Hematopoietic multipotent progenitor cell (in vitro differentiated cells): ENCODE data around the gene SNX33. TPM values are rescaled to one million over a fixed set of nuclear protein-coding genes. Genes with fewer than 3 reads are reported as not detected.
"Not testable (repeated sequence)": the region's sequence is repeated elsewhere in the genome, so short reads cannot be mapped to it uniquely, and the experiment has no call there.

Experiments used
- DNase-seq, 3 donors: peaks; one replicate each; pipeline ENCODE4 v3.0.0-alpha.2; 2011 to 2015; ENCODE audit warnings: low read depth in 2 of 3, low spot score in 2 of 3
- total RNA-seq: library from RNA; depleted of rRNA; stranded (reverse); fragments of >200 nt; gene quantifications from one replicate; pipeline ENCODE4 v1.2.3, GENCODE V29; 2012

Gene SNX33
- total RNA-seq, 1 donor = 10.5 TPM

DNA sequence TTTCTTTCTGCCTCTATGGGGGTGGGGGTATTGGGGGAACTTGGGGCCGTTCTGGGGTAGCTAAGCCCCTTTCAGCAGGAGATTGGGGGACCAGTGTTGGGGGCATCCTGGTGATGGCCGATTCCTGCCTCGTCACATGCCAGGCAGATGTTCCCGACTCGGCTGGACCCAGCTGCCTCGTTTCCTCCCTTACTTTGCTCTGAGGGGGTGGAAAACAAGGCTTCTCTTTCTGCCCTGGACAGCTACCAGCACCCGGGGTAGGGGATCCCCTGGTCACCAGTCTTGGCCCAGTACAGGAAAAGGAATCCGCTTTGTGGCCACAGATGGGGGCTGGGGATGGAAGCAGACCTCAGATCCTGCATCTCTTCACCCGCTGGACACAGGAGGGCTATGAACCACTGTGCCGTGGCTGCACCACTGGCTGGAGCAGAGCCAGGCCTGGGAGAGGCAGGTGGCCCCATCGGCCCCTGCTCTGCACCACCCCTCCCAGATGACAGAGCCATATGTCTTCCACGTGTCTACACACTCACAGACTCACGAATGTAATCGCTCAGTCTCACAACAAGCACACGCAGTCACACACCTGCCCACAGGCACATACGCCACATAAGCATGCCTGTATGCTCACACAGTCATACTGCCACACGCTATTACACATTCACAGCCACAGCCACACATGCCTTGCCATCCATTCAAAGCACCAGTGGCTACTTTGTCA lies 12.4 kb downstream of the SNX33 start:
- no peak for DNase-seq

DNA sequence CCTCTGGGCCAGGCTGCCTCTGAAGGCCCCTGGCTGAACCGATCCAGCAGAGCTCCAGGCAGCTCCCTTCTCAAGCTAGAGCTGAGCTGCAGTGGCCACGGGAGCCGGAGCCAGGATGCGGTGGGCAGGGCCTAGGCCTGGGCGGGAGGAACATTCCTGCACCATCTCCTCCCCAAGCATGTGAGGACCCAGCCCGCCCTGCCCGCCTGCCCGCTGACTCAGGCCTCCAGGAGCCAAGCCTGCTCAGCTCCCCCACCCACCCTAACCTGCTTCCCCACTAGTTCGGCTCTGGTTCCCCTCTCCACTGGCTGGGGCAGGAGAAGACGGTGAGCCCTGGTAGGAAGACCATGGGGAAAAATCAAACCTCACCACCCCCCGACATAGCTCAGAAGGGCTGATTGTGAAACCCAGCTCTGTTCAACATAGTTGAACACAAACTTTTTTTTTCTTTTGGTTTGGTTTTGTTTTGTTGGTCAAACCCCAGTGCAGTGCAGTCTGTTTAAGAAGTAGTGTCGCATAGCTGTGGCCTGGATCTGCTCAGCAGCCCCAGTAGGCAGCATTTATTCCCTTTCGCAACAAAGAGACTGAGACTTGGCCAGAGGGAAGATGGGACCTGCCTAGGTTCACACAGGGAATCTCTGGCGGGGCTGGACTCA lies 13.5 kb downstream of the SNX33 start:
- DNase-seq = no peak

DNA sequence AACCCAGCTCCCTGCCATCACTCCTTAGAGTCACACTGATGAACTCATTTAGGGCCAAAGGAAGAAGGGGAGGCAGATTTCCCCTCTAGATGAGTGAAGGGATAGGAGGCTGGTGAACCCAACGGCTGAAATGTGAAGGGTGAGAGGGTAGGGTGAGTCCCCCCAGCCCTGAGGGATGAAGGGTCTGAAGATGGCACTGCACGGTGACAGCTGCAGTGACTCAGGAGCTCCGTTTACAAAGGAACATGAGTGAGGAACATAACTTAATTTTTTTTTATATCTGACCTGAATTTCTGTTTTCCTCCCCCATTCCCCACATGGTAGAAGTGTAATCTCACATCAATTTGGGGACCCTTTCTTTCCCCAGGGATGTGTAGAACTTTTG lies 14.0 kb downstream of the SNX33 start:
- DNase-seq = no peak

DNA sequence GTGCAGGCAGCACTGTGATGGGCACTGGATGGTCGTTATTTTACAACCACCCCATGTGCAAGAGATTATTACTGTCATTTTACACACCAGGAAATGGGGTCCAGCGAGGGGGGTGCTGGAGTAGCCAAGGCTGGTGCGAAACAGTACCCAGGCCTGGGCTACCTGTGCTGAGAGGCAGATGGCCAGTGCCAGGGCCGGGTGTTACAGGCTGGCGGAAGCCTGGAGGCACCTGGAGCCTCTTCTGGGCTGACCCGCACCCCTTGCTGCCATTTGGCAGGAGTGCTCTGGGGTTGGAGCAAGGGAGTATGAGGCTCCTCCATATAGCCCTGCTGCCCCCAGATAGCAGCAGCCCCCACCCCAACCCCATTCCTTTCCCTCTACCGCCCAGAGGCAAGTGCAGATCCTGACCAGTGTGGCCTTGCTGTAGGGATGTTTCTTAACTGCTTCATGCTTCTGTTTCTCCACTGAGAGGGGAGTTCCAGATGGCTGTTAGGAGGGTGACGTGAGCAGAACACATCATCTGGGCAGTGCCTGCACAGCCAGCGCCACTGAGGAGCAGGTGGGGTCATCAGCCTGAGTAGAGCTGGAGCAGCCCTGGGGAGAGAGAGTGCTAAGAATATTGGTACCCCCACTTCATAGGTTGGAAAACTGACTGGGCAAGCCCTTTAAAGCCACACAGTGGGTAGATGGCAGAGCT lies 15.3 kb downstream of the SNX33 start:
- no peak for DNase-seq

DNA sequence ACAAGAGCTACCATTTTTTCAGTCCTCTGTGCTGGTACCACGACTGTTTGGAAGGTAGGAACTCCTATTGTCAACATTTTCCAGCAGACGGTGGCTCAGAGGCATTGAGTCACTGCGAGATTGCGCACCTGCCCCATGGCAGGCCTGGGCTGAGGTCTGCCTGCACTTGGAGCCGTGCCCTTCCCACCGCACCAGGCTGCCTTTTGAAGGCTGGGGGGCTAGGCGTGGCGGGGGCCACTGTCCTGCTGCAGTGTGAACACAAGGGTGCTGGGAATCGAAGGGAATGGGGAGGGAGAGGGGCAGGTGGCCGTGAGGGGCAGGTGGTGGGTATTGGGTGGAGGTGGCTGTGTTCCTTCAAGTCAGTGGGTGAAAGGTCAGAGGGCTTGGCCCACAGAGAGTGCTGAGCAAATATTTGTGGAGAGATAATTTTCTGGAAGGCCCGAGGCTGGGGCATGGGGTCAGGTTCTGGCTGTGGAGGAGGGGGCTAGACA lies 16.3 kb downstream of the SNX33 start:
- DNase-seq = no peak

DNA sequence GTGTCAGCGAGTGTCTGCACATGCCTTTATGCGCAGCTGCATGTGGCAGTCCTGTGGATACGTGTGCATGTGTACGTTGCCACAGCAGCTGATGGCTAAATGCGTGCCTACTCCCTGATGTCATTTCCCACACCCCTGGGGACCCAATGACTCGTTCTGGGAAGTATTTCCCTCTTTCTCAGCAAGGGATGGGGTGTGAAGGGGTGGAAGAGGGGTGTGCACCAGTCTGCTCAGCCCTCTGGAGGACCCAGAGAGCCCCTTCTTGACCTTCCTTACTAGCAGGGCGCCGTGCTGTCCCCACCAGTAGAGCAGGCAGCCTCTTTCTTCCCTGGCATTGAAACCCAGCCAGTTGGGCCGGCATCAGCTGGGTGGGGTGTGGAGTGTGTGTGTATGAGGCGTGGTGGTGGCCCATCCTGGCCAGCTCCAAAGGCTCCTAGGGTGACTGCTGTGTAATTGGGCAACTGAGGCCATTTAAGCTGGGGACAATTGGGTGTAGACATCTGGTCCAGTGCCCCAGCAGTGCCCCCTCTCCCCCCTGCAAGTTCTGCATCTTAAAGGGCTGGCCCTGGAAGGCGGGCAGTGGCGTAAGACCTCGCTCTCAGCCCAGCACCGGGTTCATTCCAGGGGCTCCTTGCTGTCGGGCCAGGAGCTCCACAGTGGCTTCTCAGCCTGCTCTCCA lies 19.2 kb downstream of the SNX33 start:
- no peak for DNase-seq

DNA sequence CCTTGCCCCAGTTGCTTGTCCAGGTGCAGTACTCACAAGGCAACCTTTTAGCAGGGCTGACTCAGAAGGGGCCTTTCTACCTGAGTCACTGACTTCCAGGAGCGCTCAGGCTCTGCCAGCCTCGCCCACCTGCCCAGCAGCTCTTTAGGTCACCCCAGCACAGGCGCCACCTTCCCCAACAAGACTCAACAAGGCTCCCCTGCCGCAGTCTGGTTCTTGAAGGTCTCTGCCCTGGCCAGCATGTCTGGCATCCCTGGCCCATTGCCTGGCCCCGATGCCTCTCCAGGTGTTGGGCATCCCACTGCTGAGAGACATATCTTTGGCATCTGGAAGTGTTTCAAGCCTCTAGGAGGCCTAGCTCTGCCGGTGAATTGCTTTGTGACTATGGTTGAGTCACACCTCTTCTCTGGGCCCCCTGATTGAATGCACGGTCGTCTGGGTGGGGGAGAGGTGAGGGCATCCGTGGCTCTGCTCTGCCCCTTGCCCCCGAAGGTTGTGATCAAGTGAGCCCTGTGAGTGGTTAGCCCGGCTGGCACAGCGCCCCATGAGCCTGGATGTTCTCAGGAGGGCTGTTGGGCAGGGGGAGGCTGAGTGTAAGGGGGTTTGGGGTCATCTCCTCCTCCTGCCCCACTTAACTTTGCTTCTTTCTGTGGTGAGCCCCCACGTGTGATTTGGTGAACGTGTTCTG lies 21.6 kb downstream of the SNX33 start:
- no peak for DNase-seq

DNA sequence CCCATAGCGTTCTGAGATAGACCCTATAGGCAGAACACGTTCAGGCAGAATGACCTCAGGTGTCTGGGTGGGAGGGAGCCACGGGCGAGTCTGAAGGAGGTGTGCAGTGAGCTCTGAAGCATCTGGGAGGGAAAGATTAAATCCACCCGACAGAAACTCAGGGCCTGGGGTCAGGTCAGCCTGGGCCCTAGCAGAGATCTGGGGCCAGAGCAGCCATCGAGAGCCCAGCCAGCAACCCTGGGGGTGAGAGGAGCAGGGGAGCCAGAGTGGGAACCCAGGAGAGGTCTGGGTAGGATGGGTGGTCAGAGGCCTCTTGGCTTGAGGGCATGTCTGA lies 22.1 kb downstream of the SNX33 start:
- no peak for DNase-seq

DNA sequence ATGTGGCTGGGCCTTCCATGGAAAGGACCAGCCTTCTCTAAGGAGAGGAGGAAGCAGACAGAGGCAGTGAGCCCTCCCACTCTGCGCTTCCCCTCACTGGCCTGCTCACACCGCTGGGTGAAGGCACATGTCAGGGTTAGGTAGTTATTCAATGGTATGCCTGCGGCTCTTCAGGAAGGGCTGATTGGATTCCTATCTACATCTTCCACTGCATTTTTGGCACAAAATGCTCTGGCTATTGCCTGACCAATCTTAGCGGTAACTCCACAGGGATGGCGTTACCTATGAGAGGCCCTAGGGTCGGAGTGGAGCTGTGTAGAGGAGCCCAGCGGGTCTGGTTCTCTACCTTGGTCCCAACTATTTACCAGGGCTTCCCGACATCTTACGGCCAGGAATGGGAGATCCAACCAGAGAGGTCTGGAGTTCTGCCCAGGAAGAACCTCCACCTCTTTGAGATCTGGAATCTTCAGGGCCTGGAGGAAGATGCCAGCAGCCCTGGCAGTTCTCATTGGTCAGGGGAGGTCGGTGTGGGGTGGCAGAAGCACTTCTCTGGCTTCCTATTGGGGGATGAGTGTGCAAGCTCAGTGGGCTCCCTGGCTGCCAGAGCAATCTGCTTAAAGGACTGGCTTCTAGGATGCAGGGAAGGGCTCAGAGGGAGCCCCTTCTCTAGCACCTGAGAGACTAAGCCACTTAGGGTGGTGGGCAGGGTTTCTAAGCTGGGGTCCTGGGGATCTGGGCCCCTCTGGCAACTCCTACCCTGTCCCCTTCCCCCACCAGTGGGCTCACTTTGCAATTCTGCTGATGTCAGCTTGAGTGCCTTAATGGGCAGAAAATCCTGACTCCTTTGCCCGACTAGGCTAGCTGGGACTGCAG lies 24.3 kb downstream of the SNX33 start:
- no peak for DNase-seq

DNA sequence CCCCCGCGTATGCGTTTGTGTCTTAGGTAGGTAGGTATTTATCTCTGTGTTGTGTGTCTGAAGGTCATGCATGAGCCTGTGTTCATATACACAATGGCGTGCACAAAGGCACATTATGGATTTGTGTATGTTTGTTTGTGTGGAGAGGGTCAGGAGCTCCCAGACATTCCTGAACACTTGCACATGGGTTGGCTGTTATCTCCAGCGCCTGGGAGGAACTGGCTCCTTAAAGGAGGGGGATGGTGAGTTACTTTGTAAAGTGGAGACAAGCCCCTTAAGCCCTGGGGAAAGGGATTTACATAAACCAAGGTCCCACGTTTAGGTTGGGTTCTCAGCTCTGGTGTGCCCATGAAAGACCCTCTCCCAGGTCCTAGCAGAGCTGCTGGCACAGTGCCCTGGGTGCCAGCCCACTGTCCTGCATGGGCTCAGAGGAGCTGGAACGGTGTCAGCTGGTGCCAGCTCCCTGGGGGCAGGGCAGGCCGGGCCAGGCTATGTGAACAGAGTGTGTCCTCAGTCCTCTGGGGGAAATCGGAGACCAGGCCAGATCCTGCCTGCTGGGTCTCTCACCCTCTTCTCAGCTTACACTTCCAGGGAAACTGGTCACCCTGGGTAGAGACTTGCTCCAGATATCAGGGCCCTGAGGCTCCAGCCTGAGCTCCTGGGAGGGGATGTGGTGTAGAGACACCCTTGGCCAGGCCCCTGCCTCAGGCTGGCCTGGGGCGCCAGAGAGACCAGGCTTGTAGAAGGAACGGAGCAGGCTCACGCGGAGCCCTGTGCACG lies 25.1 kb downstream of the SNX33 start:
- no peak for DNase-seq

DNA sequence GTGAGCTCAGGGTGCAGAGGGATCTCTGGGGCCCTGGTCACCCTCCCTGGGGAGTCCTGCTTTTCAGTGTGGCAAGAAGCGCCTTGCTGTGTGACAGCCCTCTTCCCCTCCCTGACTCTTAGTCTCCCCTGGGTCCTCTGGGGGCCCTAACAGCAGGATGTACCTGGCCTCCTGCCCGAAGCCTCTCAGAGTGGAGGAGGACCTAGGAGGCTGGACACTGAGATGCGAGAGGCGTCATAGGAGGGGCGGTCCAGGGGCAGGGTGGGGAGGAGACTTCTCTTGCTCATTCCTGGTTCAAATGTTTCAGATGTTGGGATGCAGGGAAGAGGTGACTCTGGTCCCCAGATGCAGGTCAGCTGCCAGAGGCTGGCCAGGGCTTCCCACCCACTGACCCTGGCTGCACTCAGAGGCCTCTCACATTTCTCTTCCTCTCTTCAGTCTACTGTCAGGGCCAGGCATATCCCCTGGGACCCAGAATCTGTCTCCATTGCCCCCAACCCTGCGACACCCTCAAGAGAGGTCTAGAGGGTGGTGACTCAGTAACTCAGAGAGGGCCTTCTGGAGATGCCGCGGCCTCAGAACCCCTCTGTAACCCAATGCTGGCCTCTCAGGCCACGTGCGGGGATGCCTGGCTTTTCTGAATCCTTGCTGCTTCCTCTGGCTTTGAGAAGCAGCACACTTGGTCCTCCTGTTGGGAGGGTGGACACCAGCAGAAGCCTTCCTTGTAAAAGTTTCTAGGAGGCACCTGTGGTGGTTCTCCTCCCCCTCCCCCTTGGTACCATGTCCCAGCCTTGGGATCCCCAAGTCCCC lies 25.9 kb downstream of the SNX33 start:
- no peak for DNase-seq

DNA sequence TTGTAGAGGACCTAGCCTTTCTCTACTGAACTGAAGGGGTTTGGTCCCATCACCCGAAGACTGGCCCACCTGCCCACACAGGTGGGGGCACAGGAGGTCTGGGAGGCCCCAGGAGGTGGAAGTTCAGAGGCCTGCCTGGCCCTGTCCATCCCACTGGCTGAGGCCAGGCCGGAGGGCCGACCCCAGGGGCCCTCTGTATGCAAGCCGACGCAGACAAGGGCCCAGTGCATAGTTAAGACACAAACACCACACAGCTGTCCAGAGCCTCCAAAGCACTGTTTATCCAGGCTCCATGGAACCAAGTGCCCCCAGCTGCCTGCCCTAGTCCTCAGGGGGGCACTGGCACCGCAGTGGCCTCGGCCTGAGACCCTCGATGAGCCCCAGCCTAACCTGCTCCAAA lies 26.7 kb downstream of the SNX33 start:
- DNase-seq = no peak

DNA sequence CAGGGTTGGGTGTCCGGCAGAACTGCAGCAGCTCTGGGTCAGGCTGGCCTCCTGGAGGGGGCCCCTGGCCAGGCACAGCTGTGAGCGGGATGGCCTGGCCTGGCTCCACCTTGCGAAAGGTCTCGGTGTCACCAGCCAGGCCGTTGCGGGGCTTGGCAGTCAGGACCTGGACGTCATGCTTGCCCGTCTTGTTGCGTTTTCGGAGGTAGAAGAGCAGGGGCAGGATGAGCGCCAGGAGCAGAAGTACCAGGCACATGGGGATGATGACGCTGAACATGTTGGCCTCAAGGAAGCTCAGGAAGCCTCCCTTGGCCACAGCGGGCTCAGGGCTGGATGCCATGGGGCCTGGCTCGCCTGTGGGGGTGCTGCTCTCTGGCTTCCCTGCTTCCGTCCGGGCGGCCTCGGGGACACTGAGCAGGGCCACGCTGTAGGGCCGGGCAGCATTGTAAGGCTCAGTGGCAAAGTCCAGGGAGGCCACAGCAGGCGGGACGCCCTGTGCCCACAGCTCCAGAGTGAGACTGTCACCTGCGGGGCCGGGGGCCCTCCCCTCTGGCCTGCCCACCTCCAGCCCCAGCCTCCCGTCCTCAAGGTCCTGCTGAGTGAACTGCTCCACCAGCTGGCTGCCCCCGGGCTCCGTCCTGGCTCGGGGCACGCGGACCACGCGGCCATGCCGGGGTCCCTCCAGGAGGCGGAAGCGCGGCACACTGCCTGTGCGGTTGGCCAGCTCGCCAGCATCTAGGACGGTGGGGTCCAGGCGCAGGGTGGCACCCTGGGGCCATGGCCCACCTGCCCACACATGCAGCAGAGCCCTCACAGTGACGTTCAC lies 28.1 kb downstream of the SNX33 start:
- no peak for DNase-seq

DNA sequence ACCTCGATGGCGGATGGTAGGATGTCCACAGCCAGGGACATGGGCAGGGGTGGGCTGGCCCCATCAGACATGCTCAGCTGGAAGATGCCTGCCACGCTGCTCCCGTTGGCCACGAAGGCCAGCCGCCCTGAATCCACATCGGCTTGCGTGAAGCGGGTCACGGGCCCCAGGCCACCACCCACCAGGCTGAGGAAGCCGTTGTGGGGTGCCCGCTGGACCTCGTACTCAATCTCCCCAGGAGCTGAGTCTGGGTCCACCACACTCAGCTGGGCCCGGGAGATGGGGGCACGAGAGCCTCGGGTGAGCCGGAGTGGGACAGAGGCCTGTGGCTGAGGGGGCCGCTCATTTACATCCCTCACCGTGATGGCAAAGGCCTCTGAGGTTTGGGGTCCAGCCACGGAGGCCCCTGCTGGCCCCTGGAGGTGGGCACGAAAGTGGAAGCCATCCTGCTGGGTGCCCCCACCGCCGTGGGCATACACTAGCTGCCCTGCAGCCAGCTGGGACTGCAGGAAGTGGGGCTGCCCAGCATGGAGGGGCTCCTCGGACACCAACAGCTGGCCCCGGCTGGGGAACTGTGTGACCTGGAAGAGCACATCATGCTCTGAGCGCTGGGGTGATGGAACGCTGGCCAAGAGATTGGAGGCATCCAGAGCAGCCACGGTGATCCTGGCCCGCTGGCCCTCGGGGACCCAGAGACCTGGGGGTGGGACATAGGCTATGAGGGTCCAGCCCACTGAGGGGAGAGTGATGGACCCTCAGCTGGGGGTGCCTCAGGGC lies 29.2 kb downstream of the SNX33 start:
- no peak for DNase-seq

DNA sequence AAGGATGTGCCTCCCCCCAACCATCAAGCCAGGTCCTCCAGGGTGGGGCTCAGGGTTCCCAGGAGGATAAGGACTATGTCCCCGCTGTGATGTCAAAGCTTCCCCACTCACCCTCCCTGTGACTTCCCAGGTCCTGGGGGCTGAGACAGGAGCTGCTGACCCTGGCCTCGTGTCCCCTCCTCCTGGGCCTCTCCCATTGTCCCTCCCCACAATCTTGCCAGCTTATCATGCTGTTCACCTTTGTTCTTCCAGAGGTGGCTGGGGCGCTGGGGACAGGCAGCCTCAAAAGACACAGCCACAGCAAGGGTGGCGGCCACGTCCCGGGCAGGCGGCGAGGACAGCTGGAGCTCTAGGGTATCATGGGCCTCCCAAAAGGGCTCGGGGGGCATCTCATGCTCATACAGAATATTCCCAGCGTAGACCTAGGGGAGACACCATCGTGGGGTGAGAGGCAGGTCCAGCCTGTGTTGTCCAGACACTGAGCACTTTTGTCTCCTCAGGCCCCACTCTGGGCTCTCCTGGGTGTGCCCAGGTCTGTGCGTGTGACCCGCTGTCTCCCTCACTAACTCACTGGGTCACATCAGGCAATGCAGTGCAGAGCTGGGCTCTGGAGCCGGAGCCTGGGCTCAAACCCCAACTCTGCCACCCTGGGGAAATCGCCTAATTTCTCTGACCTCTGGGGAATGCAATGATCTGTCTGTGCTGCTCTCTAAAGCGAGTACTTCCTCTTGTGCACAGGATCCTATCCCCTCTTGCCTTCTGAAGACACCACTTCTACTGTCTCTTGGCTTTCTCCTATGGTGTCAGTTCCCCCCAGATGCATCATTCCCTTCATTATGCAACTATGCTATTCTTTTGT lies 30.0 kb downstream of the SNX33 start:
- no peak for DNase-seq

DNA sequence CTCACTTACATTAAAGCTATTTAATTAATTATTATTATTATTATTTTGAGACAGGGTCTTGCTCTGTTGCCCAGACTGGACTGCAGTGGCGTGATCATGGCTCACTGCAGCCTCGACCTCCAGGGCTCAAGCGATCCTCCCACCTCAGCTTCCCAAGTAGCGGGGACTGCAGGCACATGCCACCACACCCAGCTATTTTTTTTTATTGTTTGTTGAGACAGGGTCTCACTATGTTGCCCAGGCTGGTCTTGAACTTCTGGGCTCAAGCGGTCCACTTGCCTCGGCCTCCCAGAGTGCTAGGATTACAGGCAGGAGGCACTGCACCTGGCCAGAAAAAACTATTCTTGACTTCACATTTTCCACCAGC lies 30.6 kb downstream of the SNX33 start:
- DNase-seq = not testable (repeated sequence)
